SU-DHL-6 (cell line): Measurements from ENCODE around the gene DDN.

Source experiments
- H2AFZ ChIP-seq: fragments of 200-600 bp; sonication (generic); 2 replicates; pipeline ENCODE4 v1.6.1; 2014; ENCODE audit warnings: low read depth, mild to moderate bottlenecking, moderate library complexity, mixed read lengths, antibody characterized with exemption, low read length; ENCODE audit not compliant: severe bottlenecking
- H3F3A ChIP-seq: fragments of 200-600 bp; shearing (Covaris generic); 2 replicates; pipeline ENCODE4 v1.6.0; 2016; ENCODE audit warnings: antibody characterized with exemption, mild to moderate bottlenecking; ENCODE audit not compliant: insufficient read depth
- H3K27ac ChIP-seq: fragments of 200-600 bp; sonication (generic); 2 replicates; pipeline ENCODE4 v1.5.1; 2016; ENCODE audit warnings: low read depth, mild to moderate bottlenecking, low read length, moderate library complexity, mixed read lengths
- H3K27me3 ChIP-seq: fragments of 200-600 bp; sonication (generic), shearing (Covaris generic); 2 replicates; pipeline ENCODE4 v1.6.0; 2014; ENCODE audit warnings: mild to moderate bottlenecking, low read length
- H3K36me3 ChIP-seq: fragments of 200-600 bp; sonication (generic); 2 replicates; pipeline ENCODE4 v1.6.1; 2014; ENCODE audit warnings: mild to moderate bottlenecking, low read length, mixed read lengths
- H3K4me2 ChIP-seq: fragments of 300-600, 200-600 bp; shearing (Covaris generic), sonication (generic); 2 replicates; pipeline ENCODE4 v1.6.0; 2014; ENCODE audit warnings: low read length, low read depth, mild to moderate bottlenecking; ENCODE audit not compliant: poor library complexity, severe bottlenecking
- H3K4me3 ChIP-seq: fragments of 200-600 bp; sonication (generic); 2 replicates; pipeline ENCODE4 v1.5.1; 2014; ENCODE audit warnings: antibody characterized with exemption, low read length, mild to moderate bottlenecking, mixed read lengths; ENCODE audit not compliant: insufficient read depth, poor library complexity, severe bottlenecking
- H3K79me2 ChIP-seq: fragments of 200-600 bp; sonication (generic); 2 replicates; pipeline ENCODE4 v1.6.1; 2014; ENCODE audit warnings: mild to moderate bottlenecking, low read length, moderate library complexity; ENCODE audit not compliant: insufficient read depth
- H3K9ac ChIP-seq: fragments of 200-600 bp; sonication (generic); 2 replicates; pipeline ENCODE4 v1.7.0; 2014; ENCODE audit warnings: mild to moderate bottlenecking, low read length
- H3K9me2 ChIP-seq: fragments of 200-600 bp; sonication (generic); replicated peaks from 2 replicates; pipeline ENCODE4 v1.6.1; 2014; ENCODE audit warnings: low read length; ENCODE audit not compliant: insufficient read depth
- H3K9me3 ChIP-seq: fragments of 200-600 bp; sonication (generic); 2 replicates; pipeline ENCODE4 v1.6.1; 2014; ENCODE audit warnings: low read length, mixed read lengths; ENCODE audit not compliant: insufficient read depth
- H4K20me1 ChIP-seq: fragments of 200-600 bp; sonication (generic); 2 replicates; pipeline ENCODE4 v1.6.1; 2014; ENCODE audit warnings: low read depth, mild to moderate bottlenecking, antibody characterized with exemption, low read length, moderate library complexity, mixed read lengths
- EZH2phosphoT487 ChIP-seq: fragments of 200-600 bp; sonication (generic), shearing (Covaris generic); conservative IDR thresholded peaks from 2 replicates; pipeline ENCODE4 v1.6.1; 2018; ENCODE audit warnings: mild to moderate bottlenecking, antibody characterized with exemption, low read length, moderate library complexity, mixed read lengths
- TF ChIP-seq, protein P1 (sequence below): fragments of 200-600 bp; sonication (generic); IDR thresholded peaks from one replicate; pipeline ENCODE4 v1.5.1; 2017; ENCODE audit warnings: antibody characterized with exemption, mild to moderate bottlenecking, low read length, moderate library complexity; ENCODE audit not compliant: insufficient read depth, poor library complexity, severe bottlenecking

DDN gene

DNA sequence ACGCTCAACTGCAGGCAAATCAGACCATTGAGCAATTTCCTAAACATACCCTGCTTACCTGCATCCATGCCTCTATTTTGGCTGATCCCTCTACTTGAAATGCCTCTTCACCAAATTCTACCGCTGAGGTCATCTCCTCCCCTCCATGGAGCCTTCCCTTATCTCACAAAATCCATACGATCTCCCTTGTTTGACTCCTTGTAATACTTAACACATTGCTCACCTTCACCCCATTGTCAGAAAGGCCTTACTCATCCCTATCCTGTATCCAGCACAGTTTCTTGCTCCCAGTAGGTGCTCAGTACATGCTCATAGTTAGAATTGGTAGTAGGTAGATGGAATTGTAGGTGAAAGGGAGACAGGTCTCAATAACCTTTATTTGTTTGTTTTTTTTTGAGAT lies 5.4 kb downstream of the DDN start:
- H3K27me3 ChIP-seq = no peaks in the 10 kb centered on the region
- no peak overlapping the region for H3K9ac ChIP-seq
- no peak overlapping the region for H3K4me2 ChIP-seq
- H3K4me3 ChIP-seq = no peak overlapping the region
- H3K79me2 ChIP-seq = no peaks in the 10 kb centered on the region
- no peak overlapping the region for H3K27ac ChIP-seq
- no peak for TF ChIP-seq EZH2phosphoT487
- TF ChIP-seq, protein P1, sequence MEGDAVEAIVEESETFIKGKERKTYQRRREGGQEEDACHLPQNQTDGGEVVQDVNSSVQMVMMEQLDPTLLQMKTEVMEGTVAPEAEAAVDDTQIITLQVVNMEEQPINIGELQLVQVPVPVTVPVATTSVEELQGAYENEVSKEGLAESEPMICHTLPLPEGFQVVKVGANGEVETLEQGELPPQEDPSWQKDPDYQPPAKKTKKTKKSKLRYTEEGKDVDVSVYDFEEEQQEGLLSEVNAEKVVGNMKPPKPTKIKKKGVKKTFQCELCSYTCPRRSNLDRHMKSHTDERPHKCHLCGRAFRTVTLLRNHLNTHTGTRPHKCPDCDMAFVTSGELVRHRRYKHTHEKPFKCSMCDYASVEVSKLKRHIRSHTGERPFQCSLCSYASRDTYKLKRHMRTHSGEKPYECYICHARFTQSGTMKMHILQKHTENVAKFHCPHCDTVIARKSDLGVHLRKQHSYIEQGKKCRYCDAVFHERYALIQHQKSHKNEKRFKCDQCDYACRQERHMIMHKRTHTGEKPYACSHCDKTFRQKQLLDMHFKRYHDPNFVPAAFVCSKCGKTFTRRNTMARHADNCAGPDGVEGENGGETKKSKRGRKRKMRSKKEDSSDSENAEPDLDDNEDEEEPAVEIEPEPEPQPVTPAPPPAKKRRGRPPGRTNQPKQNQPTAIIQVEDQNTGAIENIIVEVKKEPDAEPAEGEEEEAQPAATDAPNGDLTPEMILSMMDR = no peak
- H3K9me2 ChIP-seq = no peaks in the 10 kb centered on the region
- H4K20me1 ChIP-seq = no peaks in the 10 kb centered on the region
- H3F3A ChIP-seq = no peaks in the 10 kb centered on the region
- H3K36me3 ChIP-seq = no peaks in the 10 kb centered on the region
- no peaks in the 10 kb centered on the region for H3K9me3 ChIP-seq
- H2AFZ ChIP-seq = no peak overlapping the region

DNA sequence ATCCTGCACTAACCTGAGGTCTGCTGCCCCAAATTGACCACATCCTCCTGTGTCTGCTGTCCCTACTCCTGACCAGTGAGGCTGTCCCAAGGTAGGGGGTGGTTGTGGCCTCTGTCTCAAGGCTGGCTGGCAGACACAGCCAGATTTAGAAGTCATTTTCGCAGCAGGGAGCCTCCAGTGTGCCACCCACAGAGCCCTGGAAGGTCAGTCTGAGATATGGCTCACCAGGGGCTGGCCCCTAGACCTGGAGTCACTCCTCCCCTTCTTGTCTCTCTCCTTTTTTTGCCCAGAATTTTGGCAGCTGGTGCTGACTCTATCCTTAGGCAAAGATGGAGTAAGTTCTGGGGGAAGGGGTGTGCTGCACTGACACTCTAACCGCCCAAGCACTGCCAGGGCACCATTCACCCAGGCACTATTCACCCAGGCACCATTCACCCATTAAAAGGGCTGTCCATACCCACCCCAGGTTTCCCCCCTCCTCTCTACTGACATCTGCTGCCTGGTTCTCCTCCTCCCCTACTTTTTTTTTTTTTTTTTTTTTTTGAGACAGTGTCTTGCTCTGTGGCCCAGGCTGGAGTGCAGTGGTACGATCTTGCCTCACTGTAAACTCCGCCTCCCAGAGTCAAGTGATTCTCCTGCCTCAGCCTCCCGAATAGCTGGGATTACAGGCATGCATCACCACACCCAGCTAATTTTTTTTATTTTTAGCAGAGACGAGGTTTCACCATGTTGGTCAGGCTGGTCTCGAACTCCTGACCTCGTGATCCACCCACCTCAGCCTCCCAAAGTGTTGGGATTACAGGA lies 7.7 kb downstream of the DDN start:
- no peaks in the 10 kb centered on the region for H3K36me3 ChIP-seq
- H3K4me3 ChIP-seq = no peak overlapping the region
- no peak overlapping the region for H3K9ac ChIP-seq
- H2AFZ ChIP-seq = no peak overlapping the region
- H3K27ac ChIP-seq = no peak overlapping the region
- no peak for TF ChIP-seq EZH2phosphoT487
- TF ChIP-seq, protein P1 = no peak
- H3K9me2 ChIP-seq = no peaks in the 10 kb centered on the region
- H3K79me2 ChIP-seq = no peaks in the 10 kb centered on the region
- H3K27me3 ChIP-seq = no peaks in the 10 kb centered on the region
- no peaks in the 10 kb centered on the region for H3F3A ChIP-seq
- no peaks in the 10 kb centered on the region for H3K9me3 ChIP-seq
- H4K20me1 ChIP-seq = no peaks in the 10 kb centered on the region
- H3K4me2 ChIP-seq = no peak overlapping the region

DNA sequence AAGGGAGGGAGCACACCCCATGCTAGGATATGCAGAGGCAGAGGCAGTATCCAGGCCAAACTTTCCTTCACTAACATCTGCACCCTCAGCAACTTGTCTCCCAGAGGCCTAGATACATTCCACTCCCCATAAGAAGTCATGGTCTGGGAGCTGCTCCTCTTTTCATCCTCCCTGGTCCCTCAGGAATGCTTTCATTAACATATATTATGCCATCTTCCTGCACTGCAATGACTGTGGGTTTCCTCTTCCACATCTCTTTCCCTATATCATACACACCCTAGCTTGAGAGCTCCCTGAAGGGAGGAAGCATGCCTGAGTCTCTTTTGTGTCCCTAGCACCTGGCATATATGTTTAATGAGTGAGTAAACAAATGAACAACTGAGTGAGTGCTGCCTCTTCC lies 8.6 kb downstream of the DDN start:
- Histone ChIP-seq H2AFZ (no peak overlapping the region), H3K9me2 (no peaks in the 10 kb centered on the region), H3F3A (no peaks in the 10 kb centered on the region), H3K9ac (no peak overlapping the region), H3K36me3 (no peaks in the 10 kb centered on the region), H4K20me1 (no peaks in the 10 kb centered on the region), H3K4me3 (no peak overlapping the region), H3K27ac (no peak overlapping the region), H3K4me2 (no peak overlapping the region), H3K9me3 (no peaks in the 10 kb centered on the region), H3K27me3 (no peaks in the 10 kb centered on the region), H3K79me2 (no peaks in the 10 kb centered on the region)
- TF ChIP-seq, protein P1 = no peak
- TF ChIP-seq EZH2phosphoT487 = no peak
